AG04450 (cell line): ENCODE measurements around the gene ZNF593. TPM values are rescaled to one million over a fixed set of nuclear protein-coding genes. Genes with fewer than 3 reads are reported as not detected.

Experiments used
- CTCF ChIA-PET: fragments of 300-600, 350-600 bp; formaldehyde crosslinking; extraction: SDS; loops from one replicate; lab custom pipeline; 2022; ENCODE audit warnings: antibody characterized with exemption, inconsistent platforms; lab: Charles Lee
- POLR2A ChIA-PET: fragments of 350-600 bp; formaldehyde crosslinking; extraction: SDS; loops from one replicate; lab custom pipeline; 2021; ENCODE audit warnings: antibody characterized with exemption, inconsistent platforms; lab: Yijun Ruan, JAX
- DNase-seq: peaks from one replicate; pipeline ENCODE4 v3.0.0-alpha.2; 2011; ENCODE audit warnings: low read depth, low spot score
- H3K27ac ChIP-seq: one replicate; pipeline ENCODE4 v1.5.1; 2012; ENCODE audit warnings: low read depth, low read length, control low read depth
- H3K27me3 ChIP-seq: one replicate; pipeline ENCODE4 v1.6.0; 2012; ENCODE audit warnings: low read length; ENCODE audit not compliant: control insufficient read depth, insufficient read depth
- H3K4me3 ChIP-seq: 2 replicates; pipeline ENCODE4 v1.5.1; 2011; ENCODE audit warnings: mild to moderate bottlenecking, low read depth, low read length, control low read depth
- H3K9me3 ChIP-seq: 2 replicates; pipeline ENCODE4 v1.5.1; 2012; ENCODE audit warnings: low read length; ENCODE audit not compliant: control insufficient read depth, insufficient read depth
- CTCF ChIP-seq: IDR thresholded peaks from 2 replicates; pipeline ENCODE4 v1.5.1; 2011; ENCODE audit warnings: low read depth, low read length, control low read depth, inconsistent platforms
- polyA plus RNA-seq: library from polyadenylated mRNA; depleted of rRNA; stranded (reverse); fragments of >200 nt; gene quantifications from 2 replicates; pipeline ENCODE4 v1.2.3, GENCODE V29; 2011

Gene ZNF593
- polyA plus RNA-seq, 1 experiment: 19.7 TPM

- Histone ChIP-seq H3K27ac (no peak overlapping the region), H3K27me3 (peaks cover 42% of the 10 kb centered on the region), H3K9me3 (no peaks in the 10 kb centered on the region), H3K4me3 (no peak overlapping the region)
- ChIA-PET CTCF (interaction anchor here (1.0 to 5.1 kb wide), 5 partner anchors 10 to 119 kb away, joined by 3 to 32 read pairs (median 7); partner anchors contain the start of gene ZNF593), POLR2A (interaction anchor here (0.7 kb wide), 1 partner anchor 154 kb away, joined by 3 read pairs; no protein-coding TSS in a partner anchor)
- no peak for DNase-seq
- TF ChIP-seq CTCF: no peak
These were observed 14.1 kb upstream of the ZNF593 start for GRCh38 chr1:26155370-26156284.

- ChIA-PET POLR2A (interaction anchor here (0.9 kb wide), 1 partner anchor 13 kb away, joined by 3 read pairs; the partner anchor contains the start of gene ZNF593), CTCF (interaction anchor here (0.9 to 5.1 kb wide), 5 partner anchors 9 to 120 kb away, joined by 3 to 32 read pairs (median 4); no protein-coding TSS in a partner anchor)
- Histone ChIP-seq H3K4me3 (no peak overlapping the region), H3K27ac (no peak overlapping the region), H3K9me3 (no peaks in the 10 kb centered on the region), H3K27me3 (peaks cover 40% of the 10 kb centered on the region)
- no peak for TF ChIP-seq CTCF
- no peak for DNase-seq
These were observed 13.2 kb upstream of the ZNF593 start for GRCh38 chr1:26156285-26157038.

DNA sequence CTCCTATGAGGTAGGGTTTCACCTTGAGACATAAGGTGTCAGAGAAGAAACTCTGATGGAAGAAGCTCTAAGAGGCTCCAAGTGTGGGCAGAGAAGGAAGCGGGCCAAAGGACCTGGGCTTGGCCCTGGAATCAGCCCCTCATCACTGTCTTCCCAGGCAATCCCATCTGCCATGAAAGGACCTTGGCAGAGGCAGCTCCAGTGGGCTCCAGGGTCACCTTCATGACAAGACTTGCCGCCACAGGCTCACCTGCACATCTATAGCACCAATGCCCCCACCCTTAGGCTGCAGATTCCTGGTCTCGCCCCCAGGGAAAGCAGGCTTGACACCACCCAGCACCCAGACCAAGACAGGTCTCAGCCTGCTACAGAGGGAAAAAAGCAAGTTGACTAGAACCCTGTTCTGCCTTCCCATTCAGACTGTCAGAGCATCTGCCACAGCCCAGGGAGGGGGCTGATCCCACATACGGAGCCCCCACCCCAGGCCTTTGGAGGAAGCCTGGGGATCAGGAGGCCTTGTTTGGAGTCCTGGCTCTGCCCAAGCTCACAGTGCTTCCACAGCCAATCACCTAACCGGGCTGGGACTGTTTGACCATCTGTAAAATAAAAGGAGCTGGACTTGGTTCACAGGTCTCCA is 11.3 kb upstream of the ZNF593 start:
- POLR2A ChIA-PET: no interaction called here
- TF ChIP-seq CTCF: no peak
- no peak for DNase-seq
- Histone ChIP-seq H3K27me3 (peaks cover 45% of the 10 kb centered on the region), H3K9me3 (no peaks in the 10 kb centered on the region; the same call in 1 of the 2 replicates), H3K27ac (no peak overlapping the region), H3K4me3 (no peak overlapping the region)
- CTCF ChIA-PET: interaction anchor here (1.1 to 5.1 kb wide), 2 partner anchors 11 to 13 kb away, joined by 3 to 32 read pairs; partner anchors contain the start of gene ZNF593

- TF ChIP-seq CTCF: no peak
- no peak for DNase-seq
- Histone ChIP-seq H3K4me3 (no peak within 1 kb of the TSS), H3K9me3 (no peaks in the 10 kb centered on the region; the same call in 1 of the 2 replicates), H3K27ac (no peak within 1 kb of the TSS), H3K27me3 (peaks cover 39% of the 10 kb centered on the region)
- ChIA-PET POLR2A (no interaction called here), CTCF (no interaction called here)
These were observed 10.6 kb upstream of the ZNF593 start, which contains the start of gene FAM110D for GRCh38 chr1:26158908-26159742. TSS of gene FAM110D (plus strand) at chr1:26159079. CDS start at chr1:26161292, 2,213 bp downstream.
